Neural progenitor cell (in vitro differentiated cells): ENCODE data around the gene DMKN.

Experiments used
- EZH2 ChIP-seq: fragments of 200-600 bp; sonication (generic); IDR thresholded peaks from 2 replicates; pipeline ENCODE4 v1.6.1; 2017; ENCODE audit warnings: antibody characterized with exemption, mild to moderate bottlenecking, moderate library complexity
- TF ChIP-seq, protein P1 (sequence below): fragments of 200-600 bp; sonication (generic); IDR thresholded peaks from 2 replicates; pipeline ENCODE4 v1.5.1; 2017; ENCODE audit warnings: antibody characterized with exemption, mild to moderate bottlenecking

DNA sequence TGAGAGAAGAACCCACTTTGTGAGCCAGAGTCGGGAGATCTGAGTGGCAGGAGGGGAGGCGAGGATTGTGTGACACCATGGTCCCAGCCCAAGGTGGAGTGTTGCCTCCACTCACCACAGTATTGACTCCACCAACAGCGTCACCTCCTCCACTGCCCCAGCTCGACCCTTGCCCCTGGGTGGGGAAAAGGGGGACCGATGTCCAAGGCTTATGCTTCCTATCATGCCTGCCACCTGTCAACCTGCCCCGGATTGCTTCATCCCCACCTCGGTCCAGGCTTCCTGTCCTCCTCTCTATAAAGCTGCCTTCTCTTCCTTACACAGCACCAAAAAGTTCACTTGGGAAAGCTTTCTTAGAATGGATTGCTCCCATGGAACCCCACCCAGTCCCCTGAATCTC lies 7.4 kb downstream of the DMKN start:
- TF ChIP-seq, protein P1, sequence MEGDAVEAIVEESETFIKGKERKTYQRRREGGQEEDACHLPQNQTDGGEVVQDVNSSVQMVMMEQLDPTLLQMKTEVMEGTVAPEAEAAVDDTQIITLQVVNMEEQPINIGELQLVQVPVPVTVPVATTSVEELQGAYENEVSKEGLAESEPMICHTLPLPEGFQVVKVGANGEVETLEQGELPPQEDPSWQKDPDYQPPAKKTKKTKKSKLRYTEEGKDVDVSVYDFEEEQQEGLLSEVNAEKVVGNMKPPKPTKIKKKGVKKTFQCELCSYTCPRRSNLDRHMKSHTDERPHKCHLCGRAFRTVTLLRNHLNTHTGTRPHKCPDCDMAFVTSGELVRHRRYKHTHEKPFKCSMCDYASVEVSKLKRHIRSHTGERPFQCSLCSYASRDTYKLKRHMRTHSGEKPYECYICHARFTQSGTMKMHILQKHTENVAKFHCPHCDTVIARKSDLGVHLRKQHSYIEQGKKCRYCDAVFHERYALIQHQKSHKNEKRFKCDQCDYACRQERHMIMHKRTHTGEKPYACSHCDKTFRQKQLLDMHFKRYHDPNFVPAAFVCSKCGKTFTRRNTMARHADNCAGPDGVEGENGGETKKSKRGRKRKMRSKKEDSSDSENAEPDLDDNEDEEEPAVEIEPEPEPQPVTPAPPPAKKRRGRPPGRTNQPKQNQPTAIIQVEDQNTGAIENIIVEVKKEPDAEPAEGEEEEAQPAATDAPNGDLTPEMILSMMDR: no peak
- no peak for TF ChIP-seq EZH2
